B cell (primary cell): ENCODE results near the gene DLGAP4. TPM values are rescaled to one million over a fixed set of nuclear protein-coding genes. Genes with fewer than 3 reads are reported as not detected.

Source experiments
- ATAC-seq: fragments of 200-7000 bp; cut with Tn5 transposase; one replicate; pipeline ENCODE4 v1.10.0; 2021; ENCODE audit warnings: low read depth, mild to moderate bottlenecking, moderate number of reproducible peaks, moderate library complexity
- CTCF ChIA-PET: fragments of 350-600 bp; sonication (Branson Sonifier 250); formaldehyde crosslinking; loops from one replicate; lab custom pipeline; 2021; ENCODE audit warnings: antibody characterized with exemption, inconsistent platforms; lab: Charles Lee
- POLR2A ChIA-PET: fragments of 350-600 bp; sonication (Branson Sonifier 250); formaldehyde crosslinking; loops from one replicate; lab custom pipeline; 2021; ENCODE audit warnings: antibody characterized with exemption; lab: Charles Lee
- DNase-seq: peaks from one replicate; pipeline ENCODE4 v3.0.0; 2013
- H2AFZ ChIP-seq: 2 replicates; pipeline ENCODE4 v1.6.1; 2012; ENCODE audit warnings: mild to moderate bottlenecking, low read depth, low read length; ENCODE audit not compliant: insufficient read depth, poor library complexity, severe bottlenecking
- H3K27ac ChIP-seq, 2 donors: 1 replicate in 1 of 2; 2 replicates in 1 of 2; pipeline ENCODE4 v1.5.1; 2012 to 2013; ENCODE audit warnings: low read length in 2 of 2, mild to moderate bottlenecking in 2 of 2, moderate library complexity in 1 of 2
- H3K27me3 ChIP-seq, 4 experiments: fragments of 200-600 bp in 1 of 4; sonication (generic) in 1 of 4; replicated peaks in 1 of 4; 1 replicate in 2 of 4; 2 replicates in 2 of 4; pipeline versions ENCODE4 v1.6.1 to v1.7.0; 2013 to 2016; ENCODE audit warnings: low read length in 3 of 4, mild to moderate bottlenecking in 2 of 4, mixed read lengths in 1 of 4, moderate library complexity in 1 of 4; ENCODE audit not compliant: insufficient read depth in 4 of 4, control insufficient read depth in 3 of 4; ENCODE audit errors: control extremely low read depth in 1 of 4
- H3K36me3 ChIP-seq, 2 experiments: replicated peaks in 1 of 2; 1 replicate in 1 of 2; 2 replicates in 1 of 2; pipeline versions ENCODE4 v1.6.1 to v1.7.1; 2013; ENCODE audit warnings: low read length in 1 of 2; ENCODE audit not compliant: insufficient read depth in 2 of 2, control insufficient read depth in 1 of 2; ENCODE audit errors: control extremely low read depth in 1 of 2, extremely low read depth in 1 of 2
- H3K4me1 ChIP-seq, 2 donors: fragments of 200-600 bp in 1 of 2; sonication (generic) in 1 of 2; 1 replicate in 1 of 2; 2 replicates in 1 of 2; pipeline versions ENCODE4 v1.5.1 to v1.6.1; 2013 to 2017; ENCODE audit warnings: low read length in 2 of 2; ENCODE audit not compliant: control insufficient read depth in 2 of 2, insufficient read depth in 2 of 2
- H3K4me2 ChIP-seq: replicated peaks from 2 replicates; pipeline ENCODE3; 2012; ENCODE audit warnings: mild to moderate bottlenecking, low read depth, low read length; ENCODE audit not compliant: poor library complexity, severe bottlenecking
- H3K4me3 ChIP-seq, 5 experiments: fragments of 200-600 bp in 1 of 5; sonication (generic) in 1 of 5; 1 replicate in 3 of 5; 2 replicates in 2 of 5; pipeline versions ENCODE4 v1.5.1 to v1.7.0; 2011 to 2016; ENCODE audit warnings: low read length in 4 of 5, mild to moderate bottlenecking in 4 of 5, low read depth in 2 of 5, control low read depth in 1 of 5, moderate library complexity in 1 of 5; ENCODE audit not compliant: insufficient read depth in 1 of 5; ENCODE audit errors: control extremely low read depth in 1 of 5, extremely low read depth in 1 of 5
- H3K79me2 ChIP-seq: fragments of 200-600 bp; sonication (generic); one replicate; pipeline ENCODE4 v1.6.0; 2016; ENCODE audit warnings: low read length; ENCODE audit not compliant: control insufficient read depth, insufficient read depth
- H3K9ac ChIP-seq: fragments of 200-600 bp; sonication (generic); 2 replicates; pipeline ENCODE4 v1.6.1; 2017; ENCODE audit warnings: mild to moderate bottlenecking, low read length, moderate library complexity
- H3K9me3 ChIP-seq, 3 donors: one replicate each; pipeline versions ENCODE4 v1.6.1 to v1.7.1; 2013; ENCODE audit warnings: low read length in 2 of 3; ENCODE audit not compliant: control insufficient read depth in 2 of 3, insufficient read depth in 1 of 3; ENCODE audit errors: control extremely low read depth in 1 of 3
- H4K20me1 ChIP-seq: 2 replicates; pipeline ENCODE4 v1.6.0; 2012; ENCODE audit warnings: mild to moderate bottlenecking, low read length; ENCODE audit not compliant: insufficient read depth, control insufficient read depth, poor library complexity, severe bottlenecking
- H3K27ac Mint-ChIP-seq: one replicate; pipeline ENCODE4 v1.8.0; 2021; ENCODE audit warnings: mixed read lengths
- H3K27me3 Mint-ChIP-seq: one replicate; pipeline ENCODE4 v1.8.0; 2021; ENCODE audit warnings: mixed read lengths
- H3K4me1 Mint-ChIP-seq: one replicate; pipeline ENCODE4 v1.8.0; 2021; ENCODE audit warnings: mixed read lengths
- H3K4me3 Mint-ChIP-seq: one replicate; pipeline ENCODE4 v1.8.0; 2021; ENCODE audit warnings: mixed read lengths
- H3K9me3 Mint-ChIP-seq: one replicate; pipeline ENCODE4 v1.8.0; 2022; ENCODE audit warnings: mixed read lengths; ENCODE audit not compliant: insufficient read depth
- EZH2 ChIP-seq: IDR thresholded peaks from 2 replicates; pipeline ENCODE4 v1.6.1; 2012; ENCODE audit warnings: borderline replicate concordance, low read depth, mild to moderate bottlenecking, moderate library complexity, low read length; ENCODE audit not compliant: insufficient read depth, poor library complexity, severe bottlenecking
- WGBS: methylation state at CpG from one replicate; pipeline ENCODE4 v1.1.5; 2013; ENCODE audit warnings: missing lambda C conversion rate; ENCODE audit not compliant: insufficient coverage; 5-methylcytosine and 5-hydroxymethylcytosine counted together
- intact Hi-C: fragments of 100-400 bp; cut with micrococcal nuclease; formaldehyde crosslinking; loops from one replicate; pipeline ENCODE4 v1.10.0; 2022
- polyA plus RNA-seq: library from polyadenylated mRNA; depleted of rRNA; stranded (reverse); fragments of >200 nt; gene quantifications from 2 replicates; pipeline ENCODE4 v1.2.3, GENCODE V29; 2012
- total RNA-seq, 2 donors: library from RNA; stranded (reverse); fragments of 120-200 nt in 1 of 2; gene quantifications; 1 replicate in 1 of 2; 2 replicates in 1 of 2; pipeline versions ENCODE4 v1.2.3 to v1.2.4, GENCODE V29; 2013 to 2022
- TF ChIP-seq, protein P1 (sequence below): fragments of 200-600 bp; IDR thresholded peaks from one replicate; pipeline ENCODE4 v1.8.0; 2022; ENCODE audit warnings: antibody characterized with exemption, mild to moderate bottlenecking

Gene DLGAP4
- total and polyA plus RNA-seq, 2 donors (not counting 1 experiment from before 2014, with no cell fraction given): 68.8 to 87.8 TPM

DNA sequence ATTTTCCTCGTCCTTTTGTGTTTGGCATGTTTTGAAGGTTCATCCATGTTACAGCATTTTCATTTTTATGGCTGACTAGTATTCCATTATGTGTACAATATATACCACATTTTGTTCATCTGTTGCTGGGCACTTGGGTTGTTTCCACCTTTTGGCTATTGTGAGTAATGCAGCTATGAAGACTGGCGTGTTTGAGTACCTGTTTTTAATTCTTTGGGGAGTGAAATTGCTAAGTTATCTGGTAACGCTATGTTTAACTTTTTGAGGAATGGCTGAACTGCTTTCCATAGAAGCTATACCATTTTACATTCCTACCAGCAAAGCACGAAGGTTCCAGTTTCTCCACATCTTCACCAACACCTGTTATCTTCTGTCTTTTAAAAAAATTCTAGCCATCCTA, 198.2 kb downstream of the DLGAP4 start:
- TF ChIP-seq, protein P1, sequence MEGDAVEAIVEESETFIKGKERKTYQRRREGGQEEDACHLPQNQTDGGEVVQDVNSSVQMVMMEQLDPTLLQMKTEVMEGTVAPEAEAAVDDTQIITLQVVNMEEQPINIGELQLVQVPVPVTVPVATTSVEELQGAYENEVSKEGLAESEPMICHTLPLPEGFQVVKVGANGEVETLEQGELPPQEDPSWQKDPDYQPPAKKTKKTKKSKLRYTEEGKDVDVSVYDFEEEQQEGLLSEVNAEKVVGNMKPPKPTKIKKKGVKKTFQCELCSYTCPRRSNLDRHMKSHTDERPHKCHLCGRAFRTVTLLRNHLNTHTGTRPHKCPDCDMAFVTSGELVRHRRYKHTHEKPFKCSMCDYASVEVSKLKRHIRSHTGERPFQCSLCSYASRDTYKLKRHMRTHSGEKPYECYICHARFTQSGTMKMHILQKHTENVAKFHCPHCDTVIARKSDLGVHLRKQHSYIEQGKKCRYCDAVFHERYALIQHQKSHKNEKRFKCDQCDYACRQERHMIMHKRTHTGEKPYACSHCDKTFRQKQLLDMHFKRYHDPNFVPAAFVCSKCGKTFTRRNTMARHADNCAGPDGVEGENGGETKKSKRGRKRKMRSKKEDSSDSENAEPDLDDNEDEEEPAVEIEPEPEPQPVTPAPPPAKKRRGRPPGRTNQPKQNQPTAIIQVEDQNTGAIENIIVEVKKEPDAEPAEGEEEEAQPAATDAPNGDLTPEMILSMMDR: peak; percentile 25
- TF ChIP-seq EZH2: no peak
- no peaks in the 10 kb centered on the region for H4K20me1 ChIP-seq
- Mint-ChIP-seq H3K4me1 (peaks cover 4% of the 10 kb centered on the region), H3K9me3 (no peaks in the 10 kb centered on the region), H3K4me3 (no peak overlapping the region), H3K27me3 (no peaks in the 10 kb centered on the region), H3K27ac (no peak overlapping the region)
- peaks cover 6 to 53% of the 10 kb centered on the region in 2 experiments for H3K36me3 ChIP-seq
- ATAC-seq (no peak), DNase-seq (no peak)
- H3K4me2 ChIP-seq: no peak overlapping the region
- no peak overlapping the region for H3K4me3 ChIP-seq
- H3K27ac ChIP-seq: no peak overlapping the region
- intact Hi-C loops: no loop called here
- H3K27me3 ChIP-seq: no peaks in the 10 kb centered on the region
- POLR2A ChIA-PET: no interaction called here
- no CpG with 5 or more reads among the region's 4 CpGs for WGBS
- CTCF ChIA-PET: no interaction called here
- no peak overlapping the region for H2AFZ ChIP-seq
- peaks cover 3% of the 10 kb centered on the region for H3K79me2 ChIP-seq
- H3K4me1 ChIP-seq: no peaks in the 10 kb centered on the region
- H3K9me3 ChIP-seq: no peaks in the 10 kb centered on the region
- H3K9ac ChIP-seq: no peak overlapping the region

DNA sequence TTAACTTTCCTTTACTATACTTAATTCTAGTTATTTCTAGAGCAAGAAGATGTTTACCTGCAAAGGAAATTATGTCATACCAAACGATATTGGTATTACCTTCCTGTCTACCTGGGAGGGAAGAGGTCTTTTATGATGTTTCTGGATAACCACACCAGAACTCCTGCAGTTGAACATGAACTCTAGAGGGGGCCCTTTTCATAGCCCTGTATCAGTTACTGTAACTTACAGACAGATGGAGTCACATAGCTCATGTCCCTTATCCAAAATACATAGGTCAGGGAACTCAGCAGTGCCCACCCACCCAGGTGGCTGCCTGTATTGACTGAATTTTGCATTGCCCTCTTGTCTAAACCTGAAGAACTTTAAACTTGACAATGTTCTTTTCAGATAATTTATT, 200.1 kb downstream of the DLGAP4 start:
- Mint-ChIP-seq H3K27me3 (no peaks in the 10 kb centered on the region), H3K9me3 (no peaks in the 10 kb centered on the region), H3K27ac (no peak overlapping the region), H3K4me3 (no peak overlapping the region), H3K4me1 (peaks cover 2% of the 10 kb centered on the region)
- Histone ChIP-seq H3K79me2 (peaks cover 3% of the 10 kb centered on the region), H2AFZ (no peak overlapping the region), H3K36me3 (peaks cover 6 to 37% of the 10 kb centered on the region in 2 experiments), H3K4me3 (no peak overlapping the region), H3K9ac (no peak overlapping the region), H3K4me2 (no peak overlapping the region), H4K20me1 (no peaks in the 10 kb centered on the region), H3K4me1 (no peaks in the 10 kb centered on the region), H3K27me3 (no peaks in the 10 kb centered on the region), H3K9me3 (no peaks in the 10 kb centered on the region), H3K27ac (peak overlapping the region in 1 of 2 donors; percentile 1)
- peak; percentile 60 for ATAC-seq
- CTCF ChIA-PET: interaction anchor here (0.7 to 1.8 kb wide), 8 partner anchors 11 to 380 kb away, joined by 3 to 7 read pairs (median 4); partner anchors contain the start of gene RAB5IF
- TF ChIP-seq, protein P1: peak; percentile 50
- TF ChIP-seq EZH2: no peak
- WGBS: no CpG with 5 or more reads among the region's 1 CpG
- DNase-seq: peak; percentile 35
- POLR2A ChIA-PET: no interaction called here
- intact Hi-C loops: loop anchor here (1.0 kb wide), 1 partner anchor 99 kb away; the partner anchor contains the start of gene RAB5IF
